CD4-positive, alpha-beta T cell treated with Interleukin-6 at 100 ng/mL for 8 hours (primary cell): Measurements from ENCODE around the gene TOMM22.

Experiments used
- DNase-seq: peaks from one replicate; pipeline ENCODE4 v3.0.0-alpha.2; 2020; ENCODE audit warnings: mixed read lengths, low spot score

Gene TOMM22

GRCh38 chr22:38715176-38715764 lies 33.5 kb downstream of the TOMM22 start:
- no peak for DNase-seq

GRCh38 chr22:38715852-38716251 lies 34.1 kb downstream of the TOMM22 start:
- DNase-seq, result no peak

- no peak for DNase-seq
Observed at GRCh38 chr22:38716271-38716670, 34.5 kb downstream of the TOMM22 start.

GRCh38 chr22:38716826-38717225 lies 35.1 kb downstream of the TOMM22 start:
- no peak for DNase-seq

- DNase-seq, result no peak
Observed at GRCh38 chr22:38717244-38717643, 35.5 kb downstream of the TOMM22 start.

- DNase-seq, result no peak
Observed at GRCh38 chr22:38718414-38718813, 36.7 kb downstream of the TOMM22 start.

GRCh38 chr22:38719196-38719595 lies 37.4 kb downstream of the TOMM22 start:
- DNase-seq, result no peak

GRCh38 chr22:38720350-38720749 lies 38.6 kb downstream of the TOMM22 start:
- DNase-seq, result no peak

- DNase-seq, result no peak
Observed at GRCh38 chr22:38721551-38721950, 39.8 kb downstream of the TOMM22 start.

- DNase-seq, result no peak
Observed at GRCh38 chr22:38724176-38724575, 42.4 kb downstream of the TOMM22 start.

- peak; percentile 43 for DNase-seq
Observed at GRCh38 chr22:38724926-38725571, 43.3 kb downstream of the TOMM22 start.

GRCh38 chr22:38725900-38726655 lies 44.3 kb downstream of the TOMM22 start:
- DNase-seq, result no peak

GRCh38 chr22:38727123-38727522 lies 45.4 kb downstream of the TOMM22 start:
- no peak for DNase-seq

GRCh38 chr22:38727530-38728451 lies 46.0 kb downstream of the TOMM22 start:
- no peak for DNase-seq

GRCh38 chr22:38728871-38729796 lies 47.4 kb downstream of the TOMM22 start:
- no peak for DNase-seq

- DNase-seq, result no peak
Observed at GRCh38 chr22:38729946-38730345, 48.2 kb downstream of the TOMM22 start.

- DNase-seq, result no peak
Observed at GRCh38 chr22:38730411-38730871, 48.7 kb downstream of the TOMM22 start.

GRCh38 chr22:38731703-38732161 lies 50.0 kb downstream of the TOMM22 start:
- no peak for DNase-seq

- DNase-seq, result no peak
Observed at GRCh38 chr22:38732251-38732815, 50.6 kb downstream of the TOMM22 start.

GRCh38 chr22:38733329-38733723 lies 51.6 kb downstream of the TOMM22 start:
- peak; percentile 47 for DNase-seq
